AG04450 (cell line): Measurements from ENCODE around the gene GMPR2. TPM values are rescaled to one million over a fixed set of nuclear protein-coding genes. Genes with fewer than 3 reads are reported as not detected.
"Not testable (repeated sequence)": the region's sequence is repeated elsewhere in the genome, so short reads cannot be mapped to it uniquely, and the experiment has no call there.

Source experiments
- CTCF ChIA-PET: fragments of 300-600, 350-600 bp; formaldehyde crosslinking; extraction: SDS; loops from one replicate; lab custom pipeline; 2022; ENCODE audit warnings: antibody characterized with exemption, inconsistent platforms; lab: Charles Lee
- POLR2A ChIA-PET: fragments of 350-600 bp; formaldehyde crosslinking; extraction: SDS; loops from one replicate; lab custom pipeline; 2021; ENCODE audit warnings: antibody characterized with exemption, inconsistent platforms; lab: Yijun Ruan, JAX
- DNase-seq: peaks from one replicate; pipeline ENCODE4 v3.0.0-alpha.2; 2011; ENCODE audit warnings: low read depth, low spot score
- H3K27ac ChIP-seq: one replicate; pipeline ENCODE4 v1.5.1; 2012; ENCODE audit warnings: low read depth, low read length, control low read depth
- H3K27me3 ChIP-seq: one replicate; pipeline ENCODE4 v1.6.0; 2012; ENCODE audit warnings: low read length; ENCODE audit not compliant: control insufficient read depth, insufficient read depth
- H3K4me3 ChIP-seq: 2 replicates; pipeline ENCODE4 v1.5.1; 2011; ENCODE audit warnings: mild to moderate bottlenecking, low read depth, low read length, control low read depth
- H3K9me3 ChIP-seq: 2 replicates; pipeline ENCODE4 v1.5.1; 2012; ENCODE audit warnings: low read length; ENCODE audit not compliant: control insufficient read depth, insufficient read depth
- CTCF ChIP-seq: IDR thresholded peaks from 2 replicates; pipeline ENCODE4 v1.5.1; 2011; ENCODE audit warnings: low read depth, low read length, control low read depth, inconsistent platforms
- polyA plus RNA-seq: library from polyadenylated mRNA; depleted of rRNA; stranded (reverse); fragments of >200 nt; gene quantifications from 2 replicates; pipeline ENCODE4 v1.2.3, GENCODE V29; 2011

Gene GMPR2
- polyA plus RNA-seq, 1 experiment: 89.2 TPM

- POLR2A ChIA-PET: interaction anchor here (0.6 kb wide), 1 partner anchor 37 kb away, joined by 5 read pairs; no protein-coding TSS in a partner anchor
Observed at GRCh38 chr14:24219080-24219479, 13.6 kb upstream of the GMPR2 start.

GRCh38 chr14:24219521-24219920 lies 13.2 kb upstream of the GMPR2 start:
- POLR2A ChIA-PET: interaction anchor here (0.6 kb wide), 1 partner anchor 37 kb away, joined by 5 read pairs; no protein-coding TSS in a partner anchor
- DNase-seq: no peak
- no peak for TF ChIP-seq CTCF
- H3K4me3 ChIP-seq: no peak overlapping the region
- no peaks in the 10 kb centered on the region for H3K27me3 ChIP-seq
- H3K9me3 ChIP-seq: no peaks in the 10 kb centered on the region
- no peak overlapping the region for H3K27ac ChIP-seq
- CTCF ChIA-PET: interaction anchor here (0.7 to 2.0 kb wide), 5 partner anchors 22 to 114 kb away, joined by 3 to 8 read pairs (median 3); partner anchors contain the start of genes CIDEB and IRF9

More at GRCh38 chr14:24219080-24219479, 13.6 kb upstream of the GMPR2 start:
- Histone ChIP-seq H3K27ac (no peak overlapping the region), H3K4me3 (no peak overlapping the region), H3K9me3 (no peaks in the 10 kb centered on the region), H3K27me3 (no peaks in the 10 kb centered on the region)
- no peak for TF ChIP-seq CTCF
- DNase-seq: no peak
- CTCF ChIA-PET: interaction anchor here (1.0 to 2.0 kb wide), 3 partner anchors 78 to 114 kb away, joined by 3 to 8 read pairs (median 3); partner anchors contain the start of gene CIDEB

- H3K27ac ChIP-seq, H3K9me3 ChIP-seq, POLR2A ChIA-PET, H3K4me3 ChIP-seq, DNase-seq, CTCF ChIA-PET, H3K27me3 ChIP-seq: not testable (repeated sequence)
Observed at GRCh38 chr14:24222987-24223386, 9.7 kb upstream of the GMPR2 start.

- ChIA-PET POLR2A (interaction anchor here (1.2 to 1.4 kb wide), 2 partner anchors 11 to 17 kb away, joined by 4 to 7 read pairs; partner anchors contain the start of genes CHMP4A and TINF2), CTCF (interaction anchor here (0.5 to 1.0 kb wide), 2 partner anchors 18 to 176 kb away, joined by 3 read pairs; partner anchors contain the start of gene TINF2)
- no peak for TF ChIP-seq CTCF
- Histone ChIP-seq H3K27me3 (no peaks in the 10 kb centered on the region), H3K4me3 (no peak overlapping the region), H3K9me3 (no peaks in the 10 kb centered on the region), H3K27ac (no peak overlapping the region)
- DNase-seq: peak; percentile 47
Observed at GRCh38 chr14:24224618-24225071, 8.1 kb upstream of the GMPR2 start.

GRCh38 chr14:24226473-24226872 lies 6.3 kb upstream of the GMPR2 start:
- no peak overlapping the region for H3K27ac ChIP-seq
- no peaks in the 10 kb centered on the region for H3K27me3 ChIP-seq
- ChIA-PET POLR2A (interaction anchor here (0.7 kb wide), 1 partner anchor 355 kb away, joined by 8 read pairs; no protein-coding TSS in a partner anchor), CTCF (interaction anchor here (1.1 to 2.3 kb wide), 3 partner anchors 13 to 16 kb away, joined by 3 to 11 read pairs (median 6); partner anchors contain the start of genes CHMP4A and TINF2)
- H3K9me3 ChIP-seq: no peaks in the 10 kb centered on the region; the same call in 1 of the 2 replicates
- DNase-seq: no peak
- H3K4me3 ChIP-seq: no peak overlapping the region
- no peak for TF ChIP-seq CTCF
